ENCODE data around the gene DHX30. TPM values are rescaled to one million over a fixed set of nuclear protein-coding genes. Genes with fewer than 3 reads are reported as not detected.

The DHX30 gene
- total and polyA plus RNA-seq, 9 of the 15 experiments (the other 6 are each of a cell fraction or from before 2014, with no cell fraction given), result 12.3 to 158 (median 79.0) TPM

GRCh38 chr3:47871389-47871788, 68.5 kb downstream of the DHX30 start (continued):
- no peak for TF ChIP-seq ZNF398 (CRISPR knock-in tag; IDR thresholded peaks at IDR 0.05)
- no peak for TF ChIP-seq ZNF184 (CRISPR knock-in tag; IDR thresholded peaks at IDR 0.05)
- no peak for TF ChIP-seq HINFP (tag; conservative IDR thresholded peaks at IDR 0.05; ENCODE audit: low read depth)
- TF ChIP-seq NONO (IDR thresholded peaks at IDR 0.05; ENCODE audit: low read depth in 2 of 2, low read length in 1 of 2), result no peak
- no peak for TF ChIP-seq CREB5 (CRISPR knock-in tag; IDR thresholded peaks at IDR 0.05)
- TF ChIP-seq SNIP1 (IDR thresholded peaks at IDR 0.05; ENCODE audit: low read depth), result no peak
- no peak for TF ChIP-seq HMGN3 (IDR thresholded peaks at IDR 0.05; ENCODE audit: borderline replicate concordance, extremely low read depth, insufficient read length, low read depth, low read length)
- peak in 1 of 2 experiments; percentile 92; a peak in 2 of 4 replicates for TF ChIP-seq HDAC1 (IDR thresholded peaks at IDR 0.05)
- TF ChIP-seq MAZ (CRISPR knock-in tag; conservative IDR thresholded peaks at IDR 0.05 in 1 of 2, IDR thresholded peaks at IDR 0.05 in 1 of 2), result 0 out of 4 replicates have a peak, but pooled peaks of 1 of the 2 experiments have one; percentile 44
- 0 out of 2 replicates have a peak, but pooled peaks have one; percentile 22 for TF ChIP-seq TCF3 (CRISPR knock-in tag; IDR thresholded peaks at IDR 0.05)
- no peak for TF ChIP-seq ZNF395 (CRISPR knock-in tag; IDR thresholded peaks at IDR 0.05)
- no peak for TF ChIP-seq DEAF1 (CRISPR knock-in tag; IDR thresholded peaks at IDR 0.05)
- TF ChIP-seq GTF2B (IDR thresholded peaks at IDR 0.05; ENCODE audit: extremely low read depth, insufficient read length), result no peak
- TF ChIP-seq CEBPB (tag; IDR thresholded peaks at IDR 0.05), result no peak
- TF ChIP-seq RBM25 (IDR thresholded peaks at IDR 0.05; ENCODE audit: low read depth, low read length, severe bottlenecking), result no peak
- TF ChIP-seq ZBTB9 (CRISPR knock-in tag; IDR thresholded peaks at IDR 0.05), result no peak
- no peak for TF ChIP-seq MAFG (tag; conservative IDR thresholded peaks at IDR 0.05)
